Parathyroid adenoma (tissue), 2 donors: ENCODE data around the gene SLC25A13.
"Not testable (repeated sequence)": the region's sequence is repeated elsewhere in the genome, so short reads cannot be mapped to it uniquely, and the experiment has no call there.

Source experiments
- H2AFZ ChIP-seq: fragments of 300-600 bp; sonication (generic); one replicate; pipeline ENCODE4 v1.7.0; 2017; ENCODE audit warnings: antibody characterized with exemption, mild to moderate bottlenecking
- H3K27ac ChIP-seq: fragments of 300-600 bp; sonication (generic); one replicate; pipeline ENCODE4 v1.7.0; 2017
- H3K27me3 ChIP-seq: fragments of 300-600 bp; sonication (generic); one replicate; pipeline ENCODE4 v1.7.0; 2017; ENCODE audit warnings: low read length; ENCODE audit not compliant: control insufficient read depth, insufficient read depth
- H3K36me3 ChIP-seq: fragments of 300-600 bp; sonication (generic); one replicate; pipeline ENCODE4 v1.7.0; 2017; ENCODE audit warnings: low read length; ENCODE audit not compliant: control insufficient read depth, insufficient read depth
- H3K4me1 ChIP-seq: fragments of 300-600 bp; sonication (generic); one replicate; pipeline ENCODE4 v1.7.0; 2017; ENCODE audit warnings: control low read depth
- H3K4me2 ChIP-seq: fragments of 300-600 bp; sonication (generic); one replicate; pipeline ENCODE4 v1.7.0; 2017; ENCODE audit warnings: low read length
- H3K4me3 ChIP-seq: fragments of 300-600 bp; sonication (generic); one replicate; pipeline ENCODE4 v1.7.0; 2017; ENCODE audit warnings: low read depth, low read length
- H3K79me2 ChIP-seq: fragments of 300-600 bp; sonication (generic); one replicate; pipeline ENCODE4 v1.7.0; 2017; ENCODE audit warnings: control low read depth
- H3K9ac ChIP-seq: fragments of 300-600 bp; sonication (generic); one replicate; pipeline ENCODE4 v1.7.0; 2017; ENCODE audit warnings: mild to moderate bottlenecking
- H3K9me3 ChIP-seq: fragments of 300-600 bp; sonication (generic); one replicate; pipeline ENCODE4 v1.7.0; 2017; ENCODE audit warnings: low read length; ENCODE audit not compliant: control insufficient read depth
- TF ChIP-seq, protein P1 (sequence below): fragments of 300-600 bp; sonication (generic); IDR thresholded peaks from one replicate; pipeline ENCODE4 v1.7.0; 2017; ENCODE audit warnings: antibody characterized with exemption, mild to moderate bottlenecking
- donor health status: primary hyperparathyroidism.

SLC25A13 gene

DNA sequence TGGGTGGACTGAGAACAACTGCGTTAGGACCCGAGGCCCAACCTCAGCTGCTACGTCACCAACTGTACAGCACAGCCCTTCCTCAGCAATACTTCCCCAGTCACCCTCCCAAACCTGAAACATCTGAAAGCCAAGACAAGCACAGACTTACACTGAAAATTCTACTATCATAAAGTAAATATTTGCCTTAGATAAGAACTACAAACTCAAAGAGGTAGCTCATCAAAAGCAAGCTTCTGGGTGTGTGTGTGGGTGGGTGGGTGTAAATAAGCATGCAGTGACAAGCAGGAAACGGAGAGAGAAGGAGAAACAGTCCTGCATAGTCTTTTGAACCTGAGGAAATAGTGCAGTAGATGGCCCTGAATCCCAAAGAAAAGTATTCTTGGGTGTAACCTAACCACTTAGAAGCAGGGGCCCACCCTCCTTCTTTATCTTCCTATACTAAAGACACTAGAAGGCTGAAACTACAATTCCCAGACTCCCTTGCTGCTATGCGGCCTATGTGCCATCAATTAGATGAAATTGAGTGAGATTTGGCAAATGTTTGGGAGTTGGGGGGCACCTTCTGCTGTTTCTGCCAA, 18.7 kb downstream of the SLC25A13 start:
- Histone ChIP-seq H3K27me3 (no peaks in the 10 kb centered on the region), H3K9ac (no peak overlapping the region), H2AFZ (no peak overlapping the region), H3K79me2 (peaks cover 55% of the 10 kb centered on the region), H3K4me3 (no peak overlapping the region), H3K4me1 (peaks cover 8% of the 10 kb centered on the region), H3K36me3 (no peaks in the 10 kb centered on the region), H3K27ac (no peak overlapping the region), H3K4me2 (no peak overlapping the region), H3K9me3 (no peaks in the 10 kb centered on the region)
- TF ChIP-seq, protein P1, sequence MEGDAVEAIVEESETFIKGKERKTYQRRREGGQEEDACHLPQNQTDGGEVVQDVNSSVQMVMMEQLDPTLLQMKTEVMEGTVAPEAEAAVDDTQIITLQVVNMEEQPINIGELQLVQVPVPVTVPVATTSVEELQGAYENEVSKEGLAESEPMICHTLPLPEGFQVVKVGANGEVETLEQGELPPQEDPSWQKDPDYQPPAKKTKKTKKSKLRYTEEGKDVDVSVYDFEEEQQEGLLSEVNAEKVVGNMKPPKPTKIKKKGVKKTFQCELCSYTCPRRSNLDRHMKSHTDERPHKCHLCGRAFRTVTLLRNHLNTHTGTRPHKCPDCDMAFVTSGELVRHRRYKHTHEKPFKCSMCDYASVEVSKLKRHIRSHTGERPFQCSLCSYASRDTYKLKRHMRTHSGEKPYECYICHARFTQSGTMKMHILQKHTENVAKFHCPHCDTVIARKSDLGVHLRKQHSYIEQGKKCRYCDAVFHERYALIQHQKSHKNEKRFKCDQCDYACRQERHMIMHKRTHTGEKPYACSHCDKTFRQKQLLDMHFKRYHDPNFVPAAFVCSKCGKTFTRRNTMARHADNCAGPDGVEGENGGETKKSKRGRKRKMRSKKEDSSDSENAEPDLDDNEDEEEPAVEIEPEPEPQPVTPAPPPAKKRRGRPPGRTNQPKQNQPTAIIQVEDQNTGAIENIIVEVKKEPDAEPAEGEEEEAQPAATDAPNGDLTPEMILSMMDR = no peak

DNA sequence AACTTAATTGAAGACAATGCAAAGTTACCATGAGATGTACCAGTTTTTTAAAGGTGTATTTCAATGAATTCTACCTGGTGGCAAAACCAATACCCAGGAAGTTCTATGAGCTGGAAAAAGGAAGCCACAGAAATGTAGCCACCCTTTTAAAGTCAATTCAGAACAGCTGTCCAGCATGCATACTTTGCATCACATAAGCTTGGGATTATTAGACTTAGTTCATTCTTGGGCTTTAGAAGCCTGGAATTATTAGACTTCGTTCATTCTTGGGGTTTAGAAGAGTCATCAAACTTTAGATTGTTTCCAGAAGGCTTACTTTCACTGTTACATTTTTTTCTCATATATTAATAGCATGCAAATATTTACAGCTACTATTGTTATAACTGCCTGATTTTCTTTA, 20.9 kb downstream of the SLC25A13 start:
- Histone ChIP-seq H3K36me3 (no peaks in the 10 kb centered on the region), H3K9ac (no peak overlapping the region), H3K4me2 (no peak overlapping the region), H3K4me1 (peaks cover 8% of the 10 kb centered on the region), H2AFZ (no peak overlapping the region), H3K27ac (no peak overlapping the region), H3K4me3 (no peak overlapping the region), H3K27me3 (no peaks in the 10 kb centered on the region), H3K79me2 (peaks cover 46% of the 10 kb centered on the region), H3K9me3 (no peaks in the 10 kb centered on the region)
- TF ChIP-seq, protein P1 = no peak

DNA sequence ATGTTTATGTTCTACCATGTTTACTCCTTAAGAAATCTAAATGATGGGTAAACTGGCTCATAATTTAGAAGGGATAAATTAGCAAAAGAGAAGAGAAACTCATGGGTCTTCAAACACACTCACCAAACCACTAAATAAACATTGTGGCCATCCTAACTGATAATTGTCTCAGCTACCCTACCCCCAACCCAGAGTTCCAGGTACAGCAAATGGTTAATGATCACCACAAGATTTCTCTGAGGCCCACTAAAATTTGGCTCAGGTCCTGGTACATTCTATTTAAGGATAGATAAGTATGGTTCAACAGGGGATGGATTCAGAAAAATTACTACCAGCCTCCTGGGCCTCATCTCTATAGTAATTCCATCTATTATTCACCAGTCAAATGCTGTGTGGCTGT, 21.4 kb downstream of the SLC25A13 start:
- TF ChIP-seq, protein P1 = no peak
- Histone ChIP-seq H3K4me2 (no peak overlapping the region), H3K79me2 (peaks cover 42% of the 10 kb centered on the region), H3K4me1 (peaks cover 8% of the 10 kb centered on the region), H3K4me3 (no peak overlapping the region), H3K36me3 (no peaks in the 10 kb centered on the region), H2AFZ (no peak overlapping the region), H3K9ac (no peak overlapping the region), H3K27ac (no peak overlapping the region), H3K9me3 (no peaks in the 10 kb centered on the region), H3K27me3 (no peaks in the 10 kb centered on the region)

DNA sequence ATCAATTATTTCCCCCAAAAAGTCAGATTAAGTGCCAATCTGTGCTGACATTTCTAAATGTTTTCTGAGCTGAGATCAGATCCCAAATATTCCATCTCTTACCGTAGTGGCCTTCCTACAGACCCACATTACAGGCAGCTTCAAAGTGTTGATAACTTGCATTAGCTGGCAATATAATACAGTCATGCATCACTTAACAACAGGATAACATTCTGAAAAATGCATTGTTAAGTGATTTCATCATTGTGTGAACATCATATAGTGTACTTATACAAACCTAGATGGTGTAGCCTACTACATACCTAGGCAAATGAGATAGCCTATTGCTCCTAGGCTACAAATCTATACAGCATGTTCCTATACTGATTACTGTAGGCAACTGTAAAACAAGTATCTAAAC, 22.4 kb downstream of the SLC25A13 start:
- Histone ChIP-seq H3K4me2 (no peak overlapping the region), H2AFZ (no peak overlapping the region), H3K9me3 (no peaks in the 10 kb centered on the region), H3K36me3 (no peaks in the 10 kb centered on the region), H3K4me3 (no peak overlapping the region), H3K79me2 (peaks cover 42% of the 10 kb centered on the region), H3K4me1 (peaks cover 8% of the 10 kb centered on the region), H3K27me3 (no peaks in the 10 kb centered on the region), H3K27ac (no peak overlapping the region), H3K9ac (no peak overlapping the region)
- TF ChIP-seq, protein P1 = no peak

DNA sequence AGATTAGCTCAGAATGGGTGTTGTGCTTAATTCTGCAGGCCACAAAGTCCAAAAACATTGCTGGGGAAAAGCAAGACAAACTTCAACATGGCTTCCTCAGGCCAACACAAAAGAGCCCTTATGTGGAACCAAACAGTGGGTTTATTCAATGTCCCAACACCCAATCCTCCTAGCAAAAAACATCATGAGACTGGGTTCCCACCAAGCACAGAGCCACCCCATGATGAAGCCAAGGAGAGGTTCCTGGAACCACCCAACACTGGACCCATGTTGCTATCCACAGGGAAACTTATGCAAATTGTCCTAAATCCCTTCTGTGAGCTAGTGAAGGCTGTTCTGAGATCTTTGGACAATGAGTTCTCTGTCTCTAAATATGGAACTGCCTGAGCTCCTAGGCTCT, 24.0 kb downstream of the SLC25A13 start:
- Histone ChIP-seq H3K27me3 (no peaks in the 10 kb centered on the region), H3K4me3 (no peak overlapping the region), H3K36me3 (no peaks in the 10 kb centered on the region), H3K9me3 (no peaks in the 10 kb centered on the region), H3K4me1 (peaks cover 8% of the 10 kb centered on the region), H3K9ac (no peak overlapping the region), H3K79me2 (peaks cover 35% of the 10 kb centered on the region), H3K4me2 (no peak overlapping the region), H3K27ac (no peak overlapping the region), H2AFZ (no peak overlapping the region)
- TF ChIP-seq, protein P1 = no peak

DNA sequence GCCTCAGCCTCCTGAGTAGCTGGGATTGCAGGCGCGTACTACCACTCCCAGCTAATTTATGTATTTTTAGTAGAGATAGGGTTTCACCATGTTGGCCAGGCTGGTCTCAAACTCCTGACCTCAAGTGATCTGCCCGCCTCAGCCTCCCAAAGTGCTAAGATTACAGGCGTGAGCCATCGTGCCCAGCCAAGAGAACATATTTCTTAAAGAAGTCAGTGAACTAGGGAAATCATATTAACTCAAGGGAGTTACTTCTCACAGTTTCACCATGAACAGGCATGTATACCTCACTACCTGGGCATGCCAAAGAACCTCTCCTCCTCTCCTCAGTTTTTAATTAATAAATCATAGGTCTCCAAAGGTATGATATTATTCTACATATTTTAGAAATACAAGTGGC, 24.5 kb downstream of the SLC25A13 start:
- not testable (repeated sequence) for H3K9ac ChIP-seq, H3K9me3 ChIP-seq, H3K4me2 ChIP-seq, H3K27me3 ChIP-seq, H2AFZ ChIP-seq, H3K4me3 ChIP-seq, H3K4me1 ChIP-seq, H3K36me3 ChIP-seq, H3K27ac ChIP-seq
- peaks cover 35% of the 10 kb centered on the region for H3K79me2 ChIP-seq

DNA sequence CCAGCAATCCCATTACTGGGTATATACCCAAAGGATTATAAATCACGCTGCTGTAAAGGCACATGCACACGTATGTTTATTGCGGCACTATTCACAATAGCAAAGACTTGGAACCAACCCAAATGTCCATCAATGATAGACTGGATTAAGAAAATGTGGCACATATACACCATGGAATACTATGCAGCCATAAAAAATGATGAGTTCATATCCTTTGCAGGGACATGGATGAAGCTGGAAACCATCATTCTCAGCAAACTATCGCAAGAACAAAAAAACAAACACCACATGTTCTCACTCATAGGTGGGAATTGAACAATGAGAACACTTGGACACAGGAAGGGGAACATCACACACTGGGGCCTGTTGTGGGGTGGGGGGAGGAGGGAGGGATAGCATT, 28.0 kb downstream of the SLC25A13 start:
- not testable (repeated sequence) for H3K27me3 ChIP-seq, H3K9ac ChIP-seq, H3K36me3 ChIP-seq, H3K9me3 ChIP-seq, H3K4me3 ChIP-seq, H3K4me2 ChIP-seq, H3K4me1 ChIP-seq, H2AFZ ChIP-seq, H3K27ac ChIP-seq
- peaks cover 46% of the 10 kb centered on the region for H3K79me2 ChIP-seq
